NCI-H345 (cell line): ENCODE data around the gene RBM20.

Experiments used
- DNase-seq: peaks from one replicate; lab custom pipeline; 2025; lab: John Stamatoyannopoulos, UW

RBM20 gene

GRCh38 chr10:110871298-110872084 lies 227.4 kb downstream of the RBM20 start, which contains the start of gene PDCD4:
TSS of gene PDCD4 (plus strand) at chr10:110871928. CDS start at chr10:110876028, 4,100 bp downstream.
- DNase-seq = peak; percentile 96

- peak; percentile 30 for DNase-seq
These were observed 228.2 kb downstream of the RBM20 start for GRCh38 chr10:110872145-110872983.

GRCh38 chr10:110872984-110873923 lies 229.1 kb downstream of the RBM20 start:
- no peak for DNase-seq

GRCh38 chr10:110873951-110874350 lies 229.8 kb downstream of the RBM20 start:
- no peak for DNase-seq

GRCh38 chr10:110876000-110876399 lies 231.9 kb downstream of the RBM20 start:
- DNase-seq = no peak

GRCh38 chr10:110876788-110877187 lies 232.7 kb downstream of the RBM20 start:
- no peak for DNase-seq

- no peak for DNase-seq
These were observed 235.9 kb downstream of the RBM20 start for GRCh38 chr10:110880012-110880411.

GRCh38 chr10:110881247-110881646 lies 237.1 kb downstream of the RBM20 start:
- no peak for DNase-seq

GRCh38 chr10:110881905-110882304 lies 237.8 kb downstream of the RBM20 start:
- no peak for DNase-seq

GRCh38 chr10:110883924-110884323 lies 239.8 kb downstream of the RBM20 start:
- DNase-seq = no peak

GRCh38 chr10:110885932-110886674 lies 242.0 kb downstream of the RBM20 start:
- DNase-seq = no peak

GRCh38 chr10:110887560-110887959 lies 243.4 kb downstream of the RBM20 start:
- DNase-seq = no peak
